K562 (cell line): ENCODE results near the gene ZNF433. TPM values are rescaled to one million over a fixed set of nuclear protein-coding genes. Genes with fewer than 3 reads are reported as not detected.

Experiments used
- CBX3 ChIP-seq, 2 experiments: IDR thresholded peaks; 1 replicate in 1 of 2; 2 replicates in 1 of 2; pipeline ENCODE4 v1.6.1; 2012; ENCODE audit warnings: inconsistent platforms in 2 of 2, low read length in 2 of 2, borderline replicate concordance in 1 of 2, control low read depth in 1 of 2
- CTCF ChIP-seq, 3 experiments: IDR thresholded peaks in 2 of 3; conservative IDR thresholded peaks in 1 of 3; 2 replicates each; pipeline ENCODE4 v1.5.1; 2011 to 2012; ENCODE audit warnings: low read length in 3 of 3, mild to moderate bottlenecking in 3 of 3, control low read depth in 2 of 3, improper control_type of control experiment in 1 of 3, inconsistent platforms in 1 of 3, low read depth in 1 of 3, mixed read lengths in 1 of 3, moderate library complexity in 1 of 3; ENCODE audit not compliant: insufficient read depth in 2 of 3
- KDM2B ChIP-seq: fragments of 250-450 bp; sonication (Bioruptor Pico); IDR thresholded peaks from 2 replicates; pipeline ENCODE4 v1.8.0; 2021; ENCODE audit warnings: mild to moderate bottlenecking, moderate library complexity
- NCOA1 ChIP-seq: fragments of 450-650 bp; IDR thresholded peaks from 2 replicates; pipeline ENCODE4 v1.6.1; 2016; ENCODE audit warnings: low read depth
- ZNF133 ChIP-seq: fragments of 250-450 bp; sonication (Bioruptor Pico); IDR thresholded peaks from 2 replicates; pipeline ENCODE4 v1.4.0; 2020; ENCODE audit warnings: mild to moderate bottlenecking
- ZZZ3 ChIP-seq: fragments of 450-650 bp; IDR thresholded peaks from 2 replicates; pipeline ENCODE4 v1.6.1; 2016; ENCODE audit warnings: antibody characterized with exemption, mild to moderate bottlenecking, moderate library complexity
- polyA plus RNA-seq, 8 experiments: library from polyadenylated mRNA; depleted of rRNA in 4 of 8; stranded (reverse) in 5 of 8; unstranded in 3 of 8; fragments of >200 nt; fragmentation: Nextera tagmentation in 2 of 8; fragmentation: Illumina TruSeq in 1 of 8; extraction: Ambion mirVana in 2 of 8; extraction: Trizol in 1 of 8; gene quantifications; 2 replicates each; pipeline versions ENCODE4 v1.2.1 to v1.2.3, GENCODE V29; 2011 to 2014; ENCODE audit warnings: inconsistent platforms in 1 of 8, missing spikeins in 1 of 8
- total RNA-seq, 7 experiments: library from RNA; depleted of rRNA in 6 of 7; stranded (reverse); fragments of >200 nt in 6 of 7; fragmentation: Illumina TruSeq in 2 of 7; extraction: Trizol in 2 of 7; gene quantifications; 2 replicates each; pipeline versions ENCODE4 v1.2.1 to v1.2.3, GENCODE V29; 2011 to 2021; ENCODE audit warnings: low replicate concordance in 1 of 7
- TF ChIP-seq, protein P1 (sequence below): fragments of 450-650 bp; IDR thresholded peaks from 2 replicates; pipeline ENCODE4 v1.6.1; 2016; ENCODE audit warnings: mild to moderate bottlenecking, moderate library complexity
- TF ChIP-seq, protein P2 (sequence below): sonication (generic); formaldehyde crosslinking; IDR thresholded peaks from 2 replicates; pipeline ENCODE4 v1.8.0; 2022; ENCODE audit warnings: missing genetic modification reagents, mild to moderate bottlenecking, borderline replicate concordance
- TF ChIP-seq, protein P3 (sequence below): IDR thresholded peaks from 2 replicates; pipeline ENCODE4 v1.6.1; 2011; ENCODE audit not compliant: insufficient read length; ENCODE audit errors: extremely low read depth

ZNF433 gene
- total and polyA plus RNA-seq, 9 of the 15 experiments (the other 6 are each of a cell fraction or from before 2014, with no cell fraction given) = 2.0 to 4.1 (median 2.9) TPM

DNA sequence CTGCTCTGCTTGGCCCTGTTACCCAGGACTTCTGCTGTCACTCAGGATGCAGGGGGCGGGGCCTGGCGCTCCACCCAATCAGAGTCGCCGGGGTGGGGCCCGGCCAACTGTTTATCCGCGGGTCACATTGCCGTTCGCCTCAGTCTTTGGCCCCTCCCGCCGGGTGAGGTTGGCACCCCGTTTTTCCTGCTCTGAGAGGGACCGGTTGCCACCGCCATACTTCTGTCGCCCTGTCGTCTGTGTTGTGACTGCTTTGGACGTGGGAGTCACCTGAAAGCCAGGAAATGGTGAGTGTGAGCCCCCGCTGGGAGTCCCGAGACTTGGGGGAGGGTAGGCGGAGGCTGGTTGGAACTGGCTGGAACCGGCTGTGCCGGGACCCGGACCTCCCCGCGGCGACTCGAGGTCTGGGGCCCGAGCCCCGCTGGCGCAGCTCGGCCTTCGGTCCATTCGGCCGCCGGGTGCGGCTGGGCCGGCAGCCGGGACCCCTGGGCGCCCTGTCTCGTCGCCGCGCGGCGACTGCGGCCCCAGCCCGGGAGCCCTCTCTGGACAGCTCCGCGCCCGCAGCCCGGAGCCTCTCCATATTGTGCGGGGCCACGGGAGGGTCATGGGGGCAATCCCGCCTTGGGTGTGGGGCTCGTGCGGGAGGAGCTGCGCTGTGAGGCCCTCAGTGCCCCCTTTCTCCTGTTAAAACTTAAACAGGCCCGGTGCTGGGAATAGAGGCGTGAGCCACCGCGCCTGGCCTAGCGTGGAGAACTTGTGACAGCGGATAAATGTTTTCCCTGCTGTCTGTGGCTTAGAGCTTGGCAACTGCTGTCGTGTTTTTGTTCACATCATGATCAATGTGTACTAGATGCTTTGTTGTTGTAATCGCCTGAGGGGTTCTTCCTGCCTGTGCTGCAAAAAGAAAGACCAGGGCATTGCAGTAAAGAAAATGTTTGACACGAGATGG is 29.4 kb upstream of the ZNF433 start, which contains the start of gene ZNF844 (continued):
- TF ChIP-seq, protein P1, sequence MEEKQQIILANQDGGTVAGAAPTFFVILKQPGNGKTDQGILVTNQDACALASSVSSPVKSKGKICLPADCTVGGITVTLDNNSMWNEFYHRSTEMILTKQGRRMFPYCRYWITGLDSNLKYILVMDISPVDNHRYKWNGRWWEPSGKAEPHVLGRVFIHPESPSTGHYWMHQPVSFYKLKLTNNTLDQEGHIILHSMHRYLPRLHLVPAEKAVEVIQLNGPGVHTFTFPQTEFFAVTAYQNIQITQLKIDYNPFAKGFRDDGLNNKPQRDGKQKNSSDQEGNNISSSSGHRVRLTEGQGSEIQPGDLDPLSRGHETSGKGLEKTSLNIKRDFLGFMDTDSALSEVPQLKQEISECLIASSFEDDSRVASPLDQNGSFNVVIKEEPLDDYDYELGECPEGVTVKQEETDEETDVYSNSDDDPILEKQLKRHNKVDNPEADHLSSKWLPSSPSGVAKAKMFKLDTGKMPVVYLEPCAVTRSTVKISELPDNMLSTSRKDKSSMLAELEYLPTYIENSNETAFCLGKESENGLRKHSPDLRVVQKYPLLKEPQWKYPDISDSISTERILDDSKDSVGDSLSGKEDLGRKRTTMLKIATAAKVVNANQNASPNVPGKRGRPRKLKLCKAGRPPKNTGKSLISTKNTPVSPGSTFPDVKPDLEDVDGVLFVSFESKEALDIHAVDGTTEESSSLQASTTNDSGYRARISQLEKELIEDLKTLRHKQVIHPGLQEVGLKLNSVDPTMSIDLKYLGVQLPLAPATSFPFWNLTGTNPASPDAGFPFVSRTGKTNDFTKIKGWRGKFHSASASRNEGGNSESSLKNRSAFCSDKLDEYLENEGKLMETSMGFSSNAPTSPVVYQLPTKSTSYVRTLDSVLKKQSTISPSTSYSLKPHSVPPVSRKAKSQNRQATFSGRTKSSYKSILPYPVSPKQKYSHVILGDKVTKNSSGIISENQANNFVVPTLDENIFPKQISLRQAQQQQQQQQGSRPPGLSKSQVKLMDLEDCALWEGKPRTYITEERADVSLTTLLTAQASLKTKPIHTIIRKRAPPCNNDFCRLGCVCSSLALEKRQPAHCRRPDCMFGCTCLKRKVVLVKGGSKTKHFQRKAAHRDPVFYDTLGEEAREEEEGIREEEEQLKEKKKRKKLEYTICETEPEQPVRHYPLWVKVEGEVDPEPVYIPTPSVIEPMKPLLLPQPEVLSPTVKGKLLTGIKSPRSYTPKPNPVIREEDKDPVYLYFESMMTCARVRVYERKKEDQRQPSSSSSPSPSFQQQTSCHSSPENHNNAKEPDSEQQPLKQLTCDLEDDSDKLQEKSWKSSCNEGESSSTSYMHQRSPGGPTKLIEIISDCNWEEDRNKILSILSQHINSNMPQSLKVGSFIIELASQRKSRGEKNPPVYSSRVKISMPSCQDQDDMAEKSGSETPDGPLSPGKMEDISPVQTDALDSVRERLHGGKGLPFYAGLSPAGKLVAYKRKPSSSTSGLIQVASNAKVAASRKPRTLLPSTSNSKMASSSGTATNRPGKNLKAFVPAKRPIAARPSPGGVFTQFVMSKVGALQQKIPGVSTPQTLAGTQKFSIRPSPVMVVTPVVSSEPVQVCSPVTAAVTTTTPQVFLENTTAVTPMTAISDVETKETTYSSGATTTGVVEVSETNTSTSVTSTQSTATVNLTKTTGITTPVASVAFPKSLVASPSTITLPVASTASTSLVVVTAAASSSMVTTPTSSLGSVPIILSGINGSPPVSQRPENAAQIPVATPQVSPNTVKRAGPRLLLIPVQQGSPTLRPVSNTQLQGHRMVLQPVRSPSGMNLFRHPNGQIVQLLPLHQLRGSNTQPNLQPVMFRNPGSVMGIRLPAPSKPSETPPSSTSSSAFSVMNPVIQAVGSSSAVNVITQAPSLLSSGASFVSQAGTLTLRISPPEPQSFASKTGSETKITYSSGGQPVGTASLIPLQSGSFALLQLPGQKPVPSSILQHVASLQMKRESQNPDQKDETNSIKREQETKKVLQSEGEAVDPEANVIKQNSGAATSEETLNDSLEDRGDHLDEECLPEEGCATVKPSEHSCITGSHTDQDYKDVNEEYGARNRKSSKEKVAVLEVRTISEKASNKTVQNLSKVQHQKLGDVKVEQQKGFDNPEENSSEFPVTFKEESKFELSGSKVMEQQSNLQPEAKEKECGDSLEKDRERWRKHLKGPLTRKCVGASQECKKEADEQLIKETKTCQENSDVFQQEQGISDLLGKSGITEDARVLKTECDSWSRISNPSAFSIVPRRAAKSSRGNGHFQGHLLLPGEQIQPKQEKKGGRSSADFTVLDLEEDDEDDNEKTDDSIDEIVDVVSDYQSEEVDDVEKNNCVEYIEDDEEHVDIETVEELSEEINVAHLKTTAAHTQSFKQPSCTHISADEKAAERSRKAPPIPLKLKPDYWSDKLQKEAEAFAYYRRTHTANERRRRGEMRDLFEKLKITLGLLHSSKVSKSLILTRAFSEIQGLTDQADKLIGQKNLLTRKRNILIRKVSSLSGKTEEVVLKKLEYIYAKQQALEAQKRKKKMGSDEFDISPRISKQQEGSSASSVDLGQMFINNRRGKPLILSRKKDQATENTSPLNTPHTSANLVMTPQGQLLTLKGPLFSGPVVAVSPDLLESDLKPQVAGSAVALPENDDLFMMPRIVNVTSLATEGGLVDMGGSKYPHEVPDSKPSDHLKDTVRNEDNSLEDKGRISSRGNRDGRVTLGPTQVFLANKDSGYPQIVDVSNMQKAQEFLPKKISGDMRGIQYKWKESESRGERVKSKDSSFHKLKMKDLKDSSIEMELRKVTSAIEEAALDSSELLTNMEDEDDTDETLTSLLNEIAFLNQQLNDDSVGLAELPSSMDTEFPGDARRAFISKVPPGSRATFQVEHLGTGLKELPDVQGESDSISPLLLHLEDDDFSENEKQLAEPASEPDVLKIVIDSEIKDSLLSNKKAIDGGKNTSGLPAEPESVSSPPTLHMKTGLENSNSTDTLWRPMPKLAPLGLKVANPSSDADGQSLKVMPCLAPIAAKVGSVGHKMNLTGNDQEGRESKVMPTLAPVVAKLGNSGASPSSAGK = peak; percentile 73
- no peak for TF ChIP-seq ZZZ3
- TF ChIP-seq KDM2B (CRISPR knock-in tag) = no peak
- TF ChIP-seq ZNF133 (CRISPR knock-in tag) = no peak
- TF ChIP-seq, protein P2, sequence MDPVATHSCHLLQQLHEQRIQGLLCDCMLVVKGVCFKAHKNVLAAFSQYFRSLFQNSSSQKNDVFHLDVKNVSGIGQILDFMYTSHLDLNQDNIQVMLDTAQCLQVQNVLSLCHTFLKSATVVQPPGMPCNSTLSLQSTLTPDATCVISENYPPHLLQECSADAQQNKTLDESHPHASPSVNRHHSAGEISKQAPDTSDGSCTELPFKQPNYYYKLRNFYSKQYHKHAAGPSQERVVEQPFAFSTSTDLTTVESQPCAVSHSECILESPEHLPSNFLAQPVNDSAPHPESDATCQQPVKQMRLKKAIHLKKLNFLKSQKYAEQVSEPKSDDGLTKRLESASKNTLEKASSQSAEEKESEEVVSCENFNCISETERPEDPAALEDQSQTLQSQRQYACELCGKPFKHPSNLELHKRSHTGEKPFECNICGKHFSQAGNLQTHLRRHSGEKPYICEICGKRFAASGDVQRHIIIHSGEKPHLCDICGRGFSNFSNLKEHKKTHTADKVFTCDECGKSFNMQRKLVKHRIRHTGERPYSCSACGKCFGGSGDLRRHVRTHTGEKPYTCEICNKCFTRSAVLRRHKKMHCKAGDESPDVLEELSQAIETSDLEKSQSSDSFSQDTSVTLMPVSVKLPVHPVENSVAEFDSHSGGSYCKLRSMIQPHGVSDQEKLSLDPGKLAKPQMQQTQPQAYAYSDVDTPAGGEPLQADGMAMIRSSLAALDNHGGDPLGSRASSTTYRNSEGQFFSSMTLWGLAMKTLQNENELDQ (CRISPR knock-in tag) = no peak
- TF ChIP-seq, protein P3, sequence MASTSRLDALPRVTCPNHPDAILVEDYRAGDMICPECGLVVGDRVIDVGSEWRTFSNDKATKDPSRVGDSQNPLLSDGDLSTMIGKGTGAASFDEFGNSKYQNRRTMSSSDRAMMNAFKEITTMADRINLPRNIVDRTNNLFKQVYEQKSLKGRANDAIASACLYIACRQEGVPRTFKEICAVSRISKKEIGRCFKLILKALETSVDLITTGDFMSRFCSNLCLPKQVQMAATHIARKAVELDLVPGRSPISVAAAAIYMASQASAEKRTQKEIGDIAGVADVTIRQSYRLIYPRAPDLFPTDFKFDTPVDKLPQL = peak; percentile 26
- TF ChIP-seq CBX3 (IDR thresholded peaks at IDR 0.05; ENCODE audit: borderline replicate concordance in 1 of 2, low read length in 2 of 2) = peak in 1 of 2 experiments; percentile 6; a peak in 1 of 3 replicates
- TF ChIP-seq CTCF (IDR thresholded peaks at IDR 0.05 in 2 of 3, conservative IDR thresholded peaks at IDR 0.05 in 1 of 3; ENCODE audit: insufficient read depth in 2 of 3, low read depth in 1 of 3, low read length in 3 of 3) = no peak
- TF ChIP-seq NCOA1 = no peak
